ENCODE measurements around the gene CCM2.

GRCh38 chr7:45048748-45049147 is 48.7 kb downstream of the CCM2 start:
- no peak for TF ChIP-seq CTCF (conservative IDR thresholded peaks at IDR 0.05)
- TF ChIP-seq ZFX (IDR thresholded peaks at IDR 0.05), result no peak
